SK-N-MC (cell line): Measurements from ENCODE around the gene MARK2.

Experiments
- DNase-seq: peaks from one replicate; pipeline ENCODE4 v3.0.0-alpha.2; 2011; ENCODE audit warnings: low read depth, low spot score
- H3K27ac ChIP-seq: fragments of 200-600 bp; sonication (generic); 2 replicates; pipeline ENCODE4 v1.5.1; 2016; ENCODE audit warnings: mixed run types
- H3K36me3 ChIP-seq: fragments of 200-600 bp; sonication (generic); 2 replicates; pipeline ENCODE4 v1.6.1; 2017; ENCODE audit warnings: antibody characterized with exemption, low read length, mixed read lengths; ENCODE audit not compliant: insufficient read depth
- H3K4me3 ChIP-seq: fragments of 200-600 bp; sonication (generic); 2 replicates; pipeline ENCODE4 v1.5.1; 2016
- H3K9ac ChIP-seq: fragments of 200-600 bp; sonication (generic); 2 replicates; pipeline ENCODE4 v1.8.0; 2017; ENCODE audit warnings: mixed run types, mixed read lengths; ENCODE audit not compliant: insufficient read length
- H3K9me3 ChIP-seq: fragments of 200-600 bp; sonication (generic); 2 replicates; pipeline ENCODE4 v1.6.1; 2017; ENCODE audit warnings: low read depth, mild to moderate bottlenecking, antibody characterized with exemption, low read length, moderate library complexity, mixed read lengths
- EZH2 ChIP-seq: fragments of 200-600 bp; sonication (generic); IDR thresholded peaks from one replicate; pipeline ENCODE4 v1.6.1; 2017; ENCODE audit warnings: antibody characterized with exemption
- FOXP2 ChIP-seq: optimal IDR thresholded peaks from 2 replicates; pipeline ENCODE3; 2011; ENCODE audit warnings: mild to moderate bottlenecking, moderate library complexity; ENCODE audit not compliant: insufficient read depth; ENCODE audit errors: extremely low read length, control extremely low read depth
- POLR2AphosphoS5 ChIP-seq: IDR thresholded peaks from 2 replicates; pipeline ENCODE4 v1.6.1; 2012; ENCODE audit warnings: mild to moderate bottlenecking, low read depth, low read length, borderline replicate concordance

Gene MARK2

DNA sequence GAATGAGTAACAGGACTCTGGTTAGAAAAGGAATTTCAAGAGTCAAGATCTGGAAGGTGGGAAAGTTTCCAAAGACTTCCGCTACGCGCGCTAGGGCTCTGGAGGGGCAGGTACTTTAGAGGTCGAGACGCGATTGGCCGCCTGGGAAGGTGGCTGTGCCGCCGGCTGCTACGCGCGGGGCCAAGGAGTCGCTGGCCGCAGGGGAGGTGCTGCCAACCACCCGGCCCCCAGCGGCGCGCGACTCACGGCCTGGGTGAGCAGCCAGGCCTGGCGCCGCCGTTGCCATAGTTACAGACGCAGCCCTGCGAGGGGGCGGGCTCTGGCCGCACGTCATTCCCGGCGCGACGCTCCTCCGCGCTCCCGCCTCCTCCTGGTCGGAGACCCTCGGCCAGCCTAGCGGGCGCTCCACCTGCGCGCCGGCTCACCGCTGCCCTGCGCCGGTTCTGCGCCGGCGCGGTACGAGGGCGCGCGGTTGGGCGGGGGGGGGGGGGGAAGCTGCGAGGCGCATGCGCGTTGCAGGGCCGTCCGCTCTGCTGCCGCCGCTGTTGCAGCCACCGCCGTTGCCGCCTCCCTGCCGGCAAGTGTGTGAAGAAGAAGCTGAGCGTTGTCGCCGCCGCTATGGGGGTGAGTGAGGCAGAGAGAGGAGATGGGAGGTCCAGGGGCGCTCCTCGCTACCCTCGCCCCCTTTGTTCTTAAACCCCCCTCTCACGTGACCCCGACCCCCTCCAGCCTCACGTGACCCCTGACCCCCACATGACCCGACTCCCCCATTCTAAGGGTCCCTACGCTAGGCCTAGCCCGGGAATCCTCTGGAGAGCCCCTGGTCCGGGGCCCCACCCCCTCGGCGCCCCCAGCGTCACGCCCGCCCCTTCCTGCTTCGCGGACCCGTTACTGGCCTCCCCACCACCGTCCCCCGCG, 99.8 kb downstream of the MARK2 start, which contains the start of gene NAA40:
Gene NAA40 (plus strand): TSS at position 524 of the 918 bp plus-strand sequence. CDS start 95 bp downstream, at position 619.
- TF ChIP-seq EZH2, result no peak
- TF ChIP-seq FOXP2, result peak; percentile 67
- peak; percentile 71 for TF ChIP-seq POLR2AphosphoS5
- H3K27ac ChIP-seq, result peak within 1 kb of the TSS; percentile 75
- H3K36me3 ChIP-seq, result no peaks in the 10 kb centered on the region
- H3K9ac ChIP-seq, result peak within 1 kb of the TSS; percentile 86
- H3K4me3 ChIP-seq, result peak within 1 kb of the TSS; percentile 96
- no peaks in the 10 kb centered on the region for H3K9me3 ChIP-seq
- DNase-seq, result peak; percentile 50

DNA sequence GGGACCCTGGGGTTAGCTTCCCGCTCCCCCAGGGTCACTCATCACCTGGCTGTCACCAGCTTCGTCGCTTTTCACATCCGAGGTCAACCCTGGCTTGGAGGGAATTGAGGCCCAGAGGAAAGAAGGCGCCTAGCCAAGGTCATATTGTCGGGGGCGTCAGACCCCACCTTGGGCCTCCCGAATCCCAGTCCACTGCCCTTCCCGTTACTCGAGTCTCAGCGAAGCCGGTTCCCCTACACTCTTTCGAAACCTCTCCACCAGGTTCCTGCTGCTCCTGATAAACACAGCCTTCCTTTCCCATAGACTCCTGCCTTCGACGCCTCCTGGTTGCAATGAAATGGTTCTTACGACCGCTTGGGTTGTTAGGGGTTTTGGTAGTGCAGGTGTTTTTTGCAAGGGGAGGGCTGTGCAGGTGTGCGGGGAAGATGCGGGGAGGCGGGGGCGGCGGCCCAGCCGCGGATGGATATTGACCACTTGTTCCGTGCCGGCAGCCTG, 100.5 kb downstream of the MARK2 start:
- Histone ChIP-seq H3K9me3 (no peaks in the 10 kb centered on the region), H3K9ac (peak overlapping the region; percentile 86), H3K36me3 (no peaks in the 10 kb centered on the region), H3K4me3 (peak overlapping the region; percentile 96), H3K27ac (peak overlapping the region; percentile 75)
- DNase-seq, result no peak
- TF ChIP-seq POLR2AphosphoS5 (no peak), FOXP2 (no peak), EZH2 (no peak)

GRCh38 chr11:63940786-63941185, 101.9 kb downstream of the MARK2 start:
- Histone ChIP-seq H3K27ac (0 out of 2 replicates have a peak overlapping the region, but pooled peaks have one; percentile 14), H3K9me3 (no peaks in the 10 kb centered on the region), H3K36me3 (no peaks in the 10 kb centered on the region), H3K9ac (peak overlapping the region; percentile 59), H3K4me3 (no peak overlapping the region)
- DNase-seq, result no peak
- TF ChIP-seq FOXP2 (no peak), POLR2AphosphoS5 (no peak), EZH2 (no peak)

- peaks cover 10% of the 10 kb centered on the region for H3K36me3 ChIP-seq
- no peak for DNase-seq
- no peak overlapping the region for H3K4me3 ChIP-seq
- no peaks in the 10 kb centered on the region for H3K9me3 ChIP-seq
- TF ChIP-seq POLR2AphosphoS5, result no peak
- H3K9ac ChIP-seq, result peak overlapping the region; percentile 50
- no peak overlapping the region for H3K27ac ChIP-seq
Observed at GRCh38 chr11:63941901-63942300, 103.0 kb downstream of the MARK2 start.

DNA sequence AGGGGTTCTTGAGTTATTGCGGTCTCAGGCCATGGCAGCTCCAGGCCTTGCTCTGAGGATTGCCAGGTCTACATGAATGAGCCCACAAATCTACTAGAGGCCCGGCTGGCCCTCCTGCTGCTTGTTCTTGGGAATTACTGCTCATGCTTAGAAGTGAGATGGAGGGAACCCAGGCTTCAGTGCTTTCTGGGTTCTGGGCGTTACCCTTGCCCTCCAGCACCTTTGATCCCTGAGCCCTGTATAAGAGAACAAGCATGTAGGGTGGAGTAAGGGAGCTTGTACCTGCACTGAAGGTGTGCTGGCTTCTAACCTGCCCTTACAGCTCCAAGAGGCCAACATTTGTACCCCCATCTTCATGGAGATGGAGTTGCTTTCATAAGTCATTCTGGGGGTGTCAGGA, 103.9 kb downstream of the MARK2 start:
- H3K9me3 ChIP-seq, result no peaks in the 10 kb centered on the region
- TF ChIP-seq FOXP2 (no peak), EZH2 (no peak), POLR2AphosphoS5 (no peak)
- H3K9ac ChIP-seq, result peak overlapping the region; percentile 50
- peaks cover 16% of the 10 kb centered on the region for H3K36me3 ChIP-seq
- no peak for DNase-seq
- H3K4me3 ChIP-seq, result no peak overlapping the region
- no peak overlapping the region for H3K27ac ChIP-seq

- H3K9ac ChIP-seq, result no peak overlapping the region
Observed at GRCh38 chr11:63944987-63945386, 106.1 kb downstream of the MARK2 start.

DNA sequence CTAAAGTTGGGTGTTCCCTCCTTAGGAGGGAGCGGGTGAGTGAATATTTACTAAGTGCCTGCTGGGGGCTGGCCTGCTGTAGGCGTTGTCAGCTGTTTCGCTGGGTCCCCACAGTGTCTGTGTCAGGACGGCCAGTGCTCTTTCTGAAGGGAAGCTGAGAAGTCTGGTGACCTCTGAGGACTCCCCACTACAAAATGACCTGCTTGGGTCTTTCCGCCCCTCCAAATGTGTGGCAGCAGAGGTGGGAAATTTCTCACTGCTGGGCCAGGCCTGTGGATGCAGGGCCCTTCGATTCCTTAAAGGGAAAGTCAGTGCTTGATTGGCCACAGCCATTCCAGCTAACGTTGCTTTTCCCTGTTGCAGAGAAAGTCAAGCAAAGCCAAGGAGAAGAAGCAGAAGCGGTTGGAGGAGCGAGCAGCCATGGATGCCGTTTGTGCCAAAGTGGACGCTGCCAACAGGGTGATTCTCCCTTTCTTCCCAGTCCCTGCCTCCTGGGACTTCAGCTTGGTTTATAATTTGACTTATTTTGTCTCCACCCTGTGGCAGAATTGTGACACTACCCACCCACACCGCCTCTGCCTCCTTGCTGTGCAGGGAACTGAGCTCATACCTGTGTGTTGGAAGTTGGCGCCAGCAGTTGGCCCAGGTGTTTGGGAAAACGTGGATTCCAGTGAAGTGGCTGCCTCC, 106.7 kb downstream of the MARK2 start:
- no peak for TF ChIP-seq EZH2
- no peak for TF ChIP-seq POLR2AphosphoS5
- TF ChIP-seq FOXP2, result no peak
- peak; percentile 24 for DNase-seq
- Histone ChIP-seq H3K4me3 (no peak overlapping the region), H3K9me3 (no peaks in the 10 kb centered on the region), H3K9ac (no peak overlapping the region), H3K27ac (no peak overlapping the region), H3K36me3 (peaks cover 21% of the 10 kb centered on the region)

More at GRCh38 chr11:63944987-63945386, 106.1 kb downstream of the MARK2 start:
- no peak for TF ChIP-seq POLR2AphosphoS5
- TF ChIP-seq EZH2, result no peak
- no peak for TF ChIP-seq FOXP2
- no peak for DNase-seq
- Histone ChIP-seq H3K4me3 (no peak overlapping the region), H3K27ac (no peak overlapping the region), H3K9me3 (no peaks in the 10 kb centered on the region), H3K36me3 (peaks cover 20% of the 10 kb centered on the region)
